SK-N-SH (cell line): Measurements from ENCODE around the gene SEPTIN2.

Experiments
- EZH2phosphoT487 ChIP-seq: fragments of 200-600 bp; sonication (generic); IDR thresholded peaks from 2 replicates; pipeline ENCODE4 v1.6.1; 2017; ENCODE audit warnings: low read depth, mixed run types, mild to moderate bottlenecking, antibody characterized with exemption, moderate library complexity, borderline replicate concordance
- TF ChIP-seq, protein P1 (sequence below): fragments of 200-600 bp; sonication (generic); IDR thresholded peaks from 2 replicates; pipeline ENCODE4 v1.6.1; 2017; ENCODE audit warnings: antibody characterized with exemption, mild to moderate bottlenecking, moderate library complexity
- TF ChIP-seq, protein P2 (sequence below): IDR thresholded peaks from 2 replicates; pipeline ENCODE4 v1.4.0; 2012; ENCODE audit warnings: low read depth

DNA sequence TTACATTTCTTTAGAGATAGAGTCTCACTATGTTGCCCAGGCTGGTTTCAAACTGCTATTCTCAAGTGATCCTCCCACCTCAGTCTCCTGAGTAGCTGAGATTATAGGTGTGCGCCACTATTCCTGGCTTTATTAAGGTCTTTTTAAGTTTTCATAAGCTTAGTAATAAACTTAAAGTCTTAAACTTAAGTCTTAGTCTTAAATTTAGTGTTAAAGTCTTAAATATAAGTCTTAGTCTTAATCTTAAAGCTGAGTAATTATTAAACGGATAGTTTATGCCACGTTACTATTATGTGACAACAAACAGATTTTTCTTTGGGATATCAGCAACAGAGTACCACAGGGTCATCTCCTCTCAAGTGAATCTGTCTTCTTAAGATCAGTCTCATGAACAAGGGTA, 52.9 kb downstream of the SEPTIN2 start:
- TF ChIP-seq, protein P1, sequence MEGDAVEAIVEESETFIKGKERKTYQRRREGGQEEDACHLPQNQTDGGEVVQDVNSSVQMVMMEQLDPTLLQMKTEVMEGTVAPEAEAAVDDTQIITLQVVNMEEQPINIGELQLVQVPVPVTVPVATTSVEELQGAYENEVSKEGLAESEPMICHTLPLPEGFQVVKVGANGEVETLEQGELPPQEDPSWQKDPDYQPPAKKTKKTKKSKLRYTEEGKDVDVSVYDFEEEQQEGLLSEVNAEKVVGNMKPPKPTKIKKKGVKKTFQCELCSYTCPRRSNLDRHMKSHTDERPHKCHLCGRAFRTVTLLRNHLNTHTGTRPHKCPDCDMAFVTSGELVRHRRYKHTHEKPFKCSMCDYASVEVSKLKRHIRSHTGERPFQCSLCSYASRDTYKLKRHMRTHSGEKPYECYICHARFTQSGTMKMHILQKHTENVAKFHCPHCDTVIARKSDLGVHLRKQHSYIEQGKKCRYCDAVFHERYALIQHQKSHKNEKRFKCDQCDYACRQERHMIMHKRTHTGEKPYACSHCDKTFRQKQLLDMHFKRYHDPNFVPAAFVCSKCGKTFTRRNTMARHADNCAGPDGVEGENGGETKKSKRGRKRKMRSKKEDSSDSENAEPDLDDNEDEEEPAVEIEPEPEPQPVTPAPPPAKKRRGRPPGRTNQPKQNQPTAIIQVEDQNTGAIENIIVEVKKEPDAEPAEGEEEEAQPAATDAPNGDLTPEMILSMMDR = no peak
- TF ChIP-seq EZH2phosphoT487 = no peak
- TF ChIP-seq, protein P2, sequence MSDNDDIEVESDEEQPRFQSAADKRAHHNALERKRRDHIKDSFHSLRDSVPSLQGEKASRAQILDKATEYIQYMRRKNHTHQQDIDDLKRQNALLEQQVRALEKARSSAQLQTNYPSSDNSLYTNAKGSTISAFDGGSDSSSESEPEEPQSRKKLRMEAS = no peak
